Right ventricle myocardium superior (tissue), 1 donor: ENCODE measurements around the gene ZP2. TPM values are rescaled to one million over a fixed set of nuclear protein-coding genes. Genes with fewer than 3 reads are reported as not detected.
"Not testable (repeated sequence)": the region's sequence is repeated elsewhere in the genome, so short reads cannot be mapped to it uniquely, and the experiment has no call there.

Experiments used
- ATAC-seq: fragments of 200-7000 bp; cut with Tn5 transposase; one replicate; pipeline ENCODE4 v1.9.1; 2020; ENCODE audit warnings: mild to moderate bottlenecking; ENCODE audit not compliant: poor library complexity
- DNase-seq: peaks from one replicate; pipeline ENCODE4 v3.0.0-alpha.2; 2020
- intact Hi-C: fragments of 100-400 bp; cut with DNase I; formaldehyde crosslinking; loops from one replicate; pipeline ENCODE4 v1.11.2; 2022
- long read RNA-seq: library from polyadenylated mRNA; unstranded; transcript quantifications from one replicate; pipeline ENCODE4 v2.0.0, GENCODE V29; 2021
- total RNA-seq: library from RNA; stranded (reverse); fragmentation: NEBNext Ultra II Directional; extraction: Animal tissue kit (Norgen Biotek cat#: 25700); gene quantifications from one replicate; pipeline ENCODE4 v1.2.1, GENCODE V29; 2021
- donor health status: DM: no; HTN: yes; CAD: no; lungs with severe emphysema.

The ZP2 gene
- not detected for total RNA-seq
- long read RNA-seq = 0 reads

DNA sequence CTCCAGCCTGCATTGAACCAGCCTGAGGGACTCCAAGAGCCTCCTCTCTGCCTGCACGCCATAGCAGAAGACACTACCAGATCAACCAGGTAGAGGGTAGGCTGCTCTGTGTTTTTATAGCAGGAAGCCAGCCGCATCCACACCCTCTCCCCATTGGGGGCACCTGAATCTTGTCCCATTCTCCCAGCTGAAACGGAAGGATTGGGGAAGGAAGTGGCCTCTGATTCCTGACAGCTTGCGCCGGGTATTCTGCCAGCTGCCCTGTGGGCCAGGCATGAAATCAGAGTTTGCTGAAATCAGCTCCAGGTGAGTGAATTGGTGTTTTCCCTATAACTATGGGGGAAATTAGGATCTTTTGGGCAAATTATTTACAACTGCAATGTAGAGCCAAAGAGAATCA lies at the start of gene ZP2:
TSS of gene ZP2 (minus strand) at position 89 of the 400 bp plus-strand sequence. CDS start at position 62, 27 bp downstream.
- no peak for ATAC-seq
- DNase-seq = no peak
- intact Hi-C loops = no loop called here

DNA sequence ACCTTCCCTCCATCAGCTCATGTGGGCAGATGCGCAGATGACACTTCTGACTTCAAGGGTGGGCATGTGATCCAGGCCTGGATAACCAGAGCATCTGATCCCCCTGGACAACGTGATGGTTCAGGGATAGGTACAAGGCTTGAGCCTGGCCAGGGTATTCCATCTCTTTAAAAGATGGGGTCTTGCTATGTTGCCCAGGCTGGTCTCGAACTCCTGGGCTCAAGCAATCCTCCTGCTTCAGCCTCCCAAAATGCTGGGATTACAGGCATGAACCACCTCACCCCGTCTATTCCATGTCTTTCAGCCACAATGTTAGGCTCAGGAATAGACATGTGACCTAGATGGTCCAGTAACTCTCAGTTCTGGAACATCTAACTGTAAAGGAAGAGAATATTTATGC lies 45.9 kb upstream of the ZP2 start:
- intact Hi-C loops = no loop called here
- ATAC-seq (no peak), DNase-seq (no peak)

DNA sequence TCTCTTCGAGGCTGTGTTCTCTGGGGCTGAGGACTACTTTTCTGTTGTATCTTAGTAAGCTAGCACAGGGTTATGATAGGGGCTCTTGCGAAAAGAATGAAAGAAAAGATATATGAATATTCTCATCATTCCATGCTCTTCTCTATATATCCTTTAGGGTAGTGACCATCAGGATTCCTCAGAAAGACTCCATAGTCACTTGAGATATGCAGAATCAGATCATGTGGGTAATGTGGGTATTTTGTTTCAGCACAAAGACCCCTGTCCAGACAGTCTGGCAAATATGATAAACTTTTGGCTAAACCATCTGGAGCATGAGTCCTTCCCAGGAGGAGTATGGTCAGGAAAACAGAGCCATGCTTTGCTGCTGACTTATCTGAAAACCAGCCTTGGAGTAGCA lies 45.3 kb upstream of the ZP2 start:
- ATAC-seq (no peak), DNase-seq (no peak)

DNA sequence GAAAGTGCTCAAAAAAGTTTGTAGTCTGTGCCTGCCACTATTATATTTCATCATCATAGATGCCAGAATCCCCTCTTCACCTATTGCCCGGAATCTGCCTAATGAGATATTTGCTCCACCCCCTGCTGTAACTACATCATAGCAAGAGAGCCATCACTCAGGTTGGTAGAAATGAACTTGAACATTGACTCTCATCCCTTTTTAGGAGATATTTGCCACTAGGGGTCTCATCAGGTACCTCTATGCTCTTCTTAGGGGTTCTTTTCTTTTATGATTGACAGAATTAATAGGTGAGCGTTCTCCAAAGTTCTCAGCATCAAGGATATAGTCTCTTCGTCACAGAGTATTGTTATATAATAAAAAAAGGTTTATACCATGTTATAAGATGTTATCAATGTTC lies 42.1 kb upstream of the ZP2 start:
- DNase-seq = no peak
- intact Hi-C loops = no loop called here
- no peak for ATAC-seq

More for the DNA sequence above, 45.3 kb upstream of the ZP2 start:
- intact Hi-C loops = no loop called here

DNA sequence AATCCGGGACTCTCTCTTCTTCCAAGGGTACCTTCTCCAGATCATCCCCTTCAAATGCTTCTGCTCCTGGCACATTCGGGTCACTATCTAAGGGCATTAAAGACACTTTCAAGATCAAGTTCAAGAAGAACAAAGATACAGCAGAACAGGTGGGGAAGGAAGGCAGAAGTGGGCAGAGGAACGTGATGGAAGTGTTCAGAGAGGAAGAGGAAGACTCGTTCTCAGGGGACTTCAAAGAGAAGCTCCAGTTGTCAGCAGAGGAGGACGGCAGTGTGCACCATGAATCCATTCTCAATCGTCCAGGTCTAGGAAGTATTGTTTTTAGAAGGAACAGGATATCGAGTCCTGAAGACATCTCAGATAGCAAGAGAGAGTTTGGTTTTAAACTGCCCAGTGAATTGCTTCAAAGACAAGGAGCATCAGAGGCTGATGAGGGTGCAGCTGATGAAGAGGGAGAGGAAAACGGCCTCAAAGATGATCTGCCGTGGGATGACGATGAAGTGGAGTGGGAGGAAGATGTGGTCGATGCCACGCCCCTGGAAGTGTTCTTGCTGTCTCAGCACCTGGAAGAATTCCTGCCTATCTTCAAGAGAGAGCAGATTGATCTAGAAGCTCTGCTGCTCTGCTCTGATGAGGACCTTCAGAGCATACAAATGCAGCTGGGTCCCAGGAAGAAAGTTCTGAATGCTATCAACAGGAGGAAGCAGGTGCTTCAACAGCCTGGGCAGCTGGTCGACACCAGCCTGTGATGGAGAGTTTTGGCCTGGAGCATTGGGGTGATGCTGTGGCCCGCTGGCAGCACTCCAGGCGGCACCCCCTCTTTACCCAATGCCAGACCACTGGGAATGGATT lies 38.9 kb upstream of the ZP2 start:
- ATAC-seq (no peak), DNase-seq (no peak)
- intact Hi-C loops = no loop called here

DNA sequence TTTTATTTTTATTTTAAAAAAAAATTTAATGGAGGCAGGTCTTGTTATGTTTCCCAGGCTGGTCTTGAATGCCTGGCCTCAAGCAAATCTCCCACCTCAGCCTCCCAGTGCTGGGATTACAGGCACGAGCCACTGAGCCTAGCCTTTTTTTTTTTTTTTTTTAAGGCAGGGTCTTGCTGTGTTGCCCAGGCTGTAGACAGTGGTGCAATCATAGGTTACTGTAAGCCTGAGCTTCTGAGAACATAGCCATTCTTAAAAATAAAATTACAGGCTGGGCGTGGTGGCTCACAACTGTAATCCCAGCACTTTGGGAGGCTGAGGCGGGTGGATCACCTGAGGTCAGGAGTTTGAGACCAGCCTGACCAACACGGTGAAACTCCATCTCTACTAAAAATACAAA lies 36.8 kb upstream of the ZP2 start:
- intact Hi-C loops, DNase-seq, ATAC-seq: not testable (repeated sequence)

DNA sequence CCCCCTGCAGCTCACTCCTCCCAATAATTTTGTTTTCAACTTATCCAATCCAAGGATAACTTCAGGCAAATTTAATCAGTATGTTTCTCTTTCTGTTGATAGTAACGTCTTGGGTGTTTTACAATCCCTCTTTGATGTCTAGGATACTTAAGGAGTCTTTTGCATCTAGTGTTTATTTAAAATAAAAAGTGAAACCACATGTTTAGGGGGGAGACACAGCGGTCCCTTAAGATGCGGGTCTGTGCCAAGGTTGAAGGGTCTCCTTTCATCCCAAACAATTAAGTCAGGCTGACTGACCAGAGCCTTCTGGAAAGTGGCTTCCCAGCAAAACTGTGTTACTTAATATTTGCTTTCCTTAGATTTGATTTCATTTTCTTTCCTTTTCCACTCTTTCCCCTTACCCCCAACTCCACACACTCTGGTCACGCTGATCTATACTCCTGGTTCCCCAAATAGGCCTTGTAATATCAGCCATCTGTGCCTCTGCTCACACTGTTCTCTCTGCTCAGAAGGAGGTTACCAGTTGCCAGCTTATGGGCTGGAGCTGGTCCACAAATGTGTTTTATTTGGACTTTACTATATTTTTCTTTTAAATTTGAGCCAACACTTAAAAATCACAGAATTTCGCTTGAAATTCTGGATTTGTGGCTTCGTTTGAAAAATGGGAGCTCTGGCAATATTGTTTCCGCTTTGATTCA lies 33.3 kb upstream of the ZP2 start:
- DNase-seq (no peak), ATAC-seq (no peak)
- intact Hi-C loops = no loop called here

DNA sequence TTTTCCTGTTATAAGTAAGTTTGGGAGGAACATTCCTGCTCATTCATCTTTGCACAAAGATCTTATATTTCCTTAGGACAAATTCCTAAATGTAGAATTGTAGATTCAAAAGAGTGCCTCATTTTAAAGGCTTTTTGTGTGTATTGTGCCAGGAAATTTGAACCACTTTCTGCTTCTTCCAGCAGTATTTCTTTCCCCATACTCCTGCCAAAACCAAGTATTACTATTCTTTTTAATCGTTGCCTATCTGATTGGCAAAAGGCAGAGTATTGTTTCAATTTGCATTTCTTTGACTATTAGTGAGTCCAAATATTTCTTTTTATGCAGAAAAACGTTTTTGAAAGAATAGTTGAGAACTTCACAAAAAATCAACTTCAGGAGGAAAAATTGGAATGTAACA lies 31.4 kb upstream of the ZP2 start:
- DNase-seq = no peak
- no peak for ATAC-seq
- intact Hi-C loops = no loop called here

DNA sequence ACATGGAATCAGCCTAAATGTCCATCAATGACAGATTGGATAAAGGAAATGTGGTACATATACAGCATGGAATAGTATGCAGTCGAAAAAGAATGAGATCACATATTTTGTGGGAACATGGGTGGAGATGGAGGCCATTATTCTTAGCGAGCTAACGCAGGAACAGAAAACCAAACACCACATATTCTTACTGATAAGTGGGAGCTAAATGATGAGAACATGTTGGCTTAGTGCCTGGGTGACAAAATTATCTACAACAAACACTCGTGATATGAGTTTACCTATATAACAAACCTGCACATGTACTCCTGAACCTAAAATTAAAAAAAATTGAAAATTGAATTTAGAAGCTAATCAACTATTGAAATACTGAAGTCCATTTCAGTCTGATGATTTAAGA lies 28.3 kb upstream of the ZP2 start:
- intact Hi-C loops = no loop called here
- ATAC-seq = no peak
- no peak for DNase-seq

DNA sequence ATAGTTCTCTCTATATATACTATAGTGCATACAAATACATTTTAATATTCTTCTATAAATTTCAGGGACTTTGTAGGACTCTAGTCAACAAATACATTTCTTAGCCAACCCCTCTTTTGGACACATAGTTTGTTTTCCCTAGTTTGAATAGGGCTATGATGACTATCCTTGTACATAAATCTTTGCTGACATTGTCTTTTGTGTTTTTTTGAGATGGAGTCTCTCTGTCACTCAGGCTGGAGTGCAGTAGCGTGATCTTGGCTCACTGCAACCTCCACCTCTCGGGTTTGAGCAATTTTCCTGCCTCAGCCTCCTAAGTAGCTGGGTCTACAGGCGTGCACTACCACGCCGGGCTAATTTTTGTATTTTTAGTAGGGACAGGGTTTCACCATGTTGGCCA lies 25.5 kb upstream of the ZP2 start:
- ATAC-seq (no peak), DNase-seq (no peak)
- intact Hi-C loops = no loop called here

DNA sequence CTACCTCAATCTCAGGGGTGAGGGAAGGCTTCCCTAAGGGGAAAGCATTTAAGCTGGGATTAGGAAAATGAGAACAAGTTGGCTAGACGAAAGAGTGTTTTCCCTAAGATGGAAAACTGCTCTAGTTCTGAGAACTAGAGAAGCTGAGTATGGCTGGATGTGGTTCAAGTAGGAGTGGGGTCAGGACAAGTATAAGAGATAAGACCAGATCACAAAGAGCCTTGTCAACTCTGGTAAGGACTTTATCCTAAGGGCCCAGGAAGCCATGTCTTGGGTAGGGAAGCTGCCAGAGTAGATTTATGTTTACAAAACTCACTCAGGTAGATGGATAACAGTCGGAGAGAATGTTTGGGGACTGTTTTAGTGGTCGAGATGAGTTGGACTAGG lies 23.8 kb upstream of the ZP2 start:
- intact Hi-C loops = no loop called here
- no peak for ATAC-seq
- no peak for DNase-seq

DNA sequence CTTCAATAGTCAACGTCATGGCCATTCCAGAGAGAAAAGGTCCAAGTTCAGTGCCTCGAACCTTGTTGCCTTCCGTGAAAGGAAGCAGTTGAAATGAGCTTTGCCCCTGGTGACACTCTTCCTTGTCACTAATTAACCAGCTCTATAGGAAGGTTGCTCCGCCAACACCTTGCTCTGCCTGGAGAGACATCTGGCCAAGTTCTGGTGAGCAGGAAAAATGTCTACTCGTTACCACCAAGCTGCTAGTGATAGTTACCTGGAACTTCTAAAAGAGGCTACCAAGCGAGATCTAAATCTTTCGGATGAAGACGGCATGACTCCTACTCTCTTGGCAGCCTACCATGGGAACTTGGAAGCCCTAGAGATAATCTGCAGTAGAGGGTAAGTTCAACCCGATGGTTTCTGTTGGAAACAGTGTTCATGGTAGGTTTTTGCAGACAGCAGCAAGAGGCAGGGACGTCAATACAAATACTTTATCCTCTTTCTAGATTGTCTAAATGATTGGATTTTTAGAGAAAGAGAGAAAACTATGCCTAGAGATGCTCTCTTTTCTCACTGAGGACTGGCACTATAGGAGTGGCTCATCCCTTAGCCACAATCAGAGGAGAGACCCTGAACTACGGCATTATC lies 22.3 kb upstream of the ZP2 start, which contains the start of gene ANKS4B:
TSS of gene ANKS4B (plus strand) at position 179 of the 630 bp plus-strand sequence. CDS start at position 218, 39 bp downstream.
- no peak for DNase-seq
- intact Hi-C loops = no loop called here
- no peak for ATAC-seq

DNA sequence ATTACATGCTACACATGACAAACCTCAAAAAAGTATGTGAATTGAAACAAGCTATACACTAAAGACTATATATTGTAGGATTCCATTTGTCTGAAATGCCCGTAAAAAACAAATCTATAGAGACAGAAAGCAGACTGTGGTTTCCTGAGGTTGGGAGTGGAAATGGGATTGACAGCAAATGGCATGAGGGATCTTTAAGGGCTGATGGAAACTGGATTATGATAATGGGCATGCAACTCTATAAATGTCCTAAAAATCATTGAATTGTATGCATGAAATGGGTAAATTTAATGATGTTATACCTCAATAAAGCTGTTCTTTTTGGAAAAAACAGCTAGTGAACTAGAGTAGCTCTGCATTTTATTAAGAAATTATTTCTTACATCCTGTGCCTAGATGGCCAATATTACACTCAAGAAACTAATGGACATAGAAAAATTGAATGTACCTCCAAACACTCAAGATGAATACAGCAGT lies 21.7 kb upstream of the ZP2 start:
- intact Hi-C loops = no loop called here
- DNase-seq = no peak
- ATAC-seq = no peak

DNA sequence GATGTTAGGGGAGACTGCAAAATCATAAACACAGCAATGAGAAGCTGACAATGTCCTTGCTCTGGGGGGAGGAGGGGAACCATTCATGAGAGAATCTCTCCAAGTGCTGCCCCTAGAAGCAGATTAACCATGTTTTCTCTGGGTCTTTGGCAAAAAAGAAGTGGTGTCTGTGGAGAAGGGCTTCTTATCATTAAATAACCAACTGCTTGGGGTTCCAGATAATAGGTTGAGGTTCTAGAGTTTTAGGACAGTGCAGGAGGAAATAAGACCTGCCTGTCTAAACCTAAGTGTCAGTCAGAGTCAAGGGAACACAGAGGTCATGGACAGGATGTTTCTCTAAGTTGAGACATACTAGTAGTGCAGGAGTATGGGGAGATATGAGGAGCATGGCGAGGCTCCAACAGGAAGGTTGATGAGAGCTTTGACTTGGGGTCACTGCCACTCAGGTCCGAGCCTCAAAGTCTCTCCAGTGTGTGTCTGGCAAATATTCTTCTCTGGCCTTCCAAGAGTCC lies 17.0 kb upstream of the ZP2 start:
- DNase-seq = no peak
- no peak for ATAC-seq
- intact Hi-C loops = no loop called here

DNA sequence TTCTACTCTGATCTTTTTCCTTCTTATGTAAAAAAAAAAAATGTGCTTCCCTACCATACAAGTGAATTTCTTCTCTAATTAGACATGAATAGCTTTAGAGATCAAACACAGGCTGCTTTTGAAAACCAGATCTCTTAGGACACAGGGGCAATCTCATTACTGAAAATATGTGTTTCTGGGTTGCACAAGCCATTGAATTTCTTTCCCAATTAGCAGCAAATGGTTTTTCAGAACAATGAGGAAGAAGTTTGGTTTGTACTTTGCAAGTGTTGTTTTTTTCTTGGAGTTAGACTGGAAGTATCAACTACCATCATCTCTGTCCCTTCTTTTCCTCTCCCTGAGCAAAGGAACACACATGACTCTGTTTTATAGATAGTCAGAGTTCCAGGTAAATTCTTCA lies 16.5 kb upstream of the ZP2 start:
- intact Hi-C loops = no loop called here
- DNase-seq (no peak), ATAC-seq (no peak)

DNA sequence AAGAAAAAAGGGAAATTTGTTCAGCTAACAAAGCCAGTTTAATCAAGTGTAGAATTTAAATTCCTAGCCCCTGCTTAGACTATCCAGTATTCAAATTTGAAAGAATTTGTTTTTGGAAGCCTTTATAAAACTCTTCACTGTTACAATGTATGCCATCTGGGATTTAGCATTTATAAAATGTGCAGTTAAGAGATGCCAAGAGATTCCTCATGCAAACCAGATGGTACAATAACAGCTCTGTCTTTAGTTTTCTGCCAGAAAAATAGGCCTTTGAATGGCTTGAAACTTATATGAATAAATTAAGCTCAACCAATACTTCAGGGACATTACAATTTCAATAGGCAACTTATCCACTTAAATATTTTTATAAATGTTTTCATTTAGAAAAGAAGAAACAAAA lies 15.4 kb upstream of the ZP2 start:
- intact Hi-C loops = no loop called here
- no peak for DNase-seq
- no peak for ATAC-seq

DNA sequence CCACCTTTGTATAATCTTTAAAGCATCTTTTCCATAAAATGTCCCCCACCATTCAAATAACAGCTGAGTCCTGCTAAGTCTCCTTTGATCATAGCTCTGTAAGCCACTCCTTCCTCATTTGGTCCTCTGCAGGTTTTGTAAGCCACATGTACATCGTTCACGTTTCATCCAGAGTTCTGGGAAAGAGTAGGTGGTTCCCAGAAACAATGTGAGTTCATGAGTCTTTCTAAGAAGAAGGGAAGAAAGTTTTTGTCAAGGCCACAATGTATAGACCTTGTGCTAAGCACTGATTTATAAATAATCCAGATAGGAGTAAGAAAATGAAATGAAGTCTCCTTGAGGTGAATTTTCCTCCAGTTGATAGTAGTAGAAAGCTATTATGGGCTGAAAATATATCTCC lies 13.4 kb upstream of the ZP2 start:
- intact Hi-C loops = no loop called here
- ATAC-seq (no peak), DNase-seq (no peak)

DNA sequence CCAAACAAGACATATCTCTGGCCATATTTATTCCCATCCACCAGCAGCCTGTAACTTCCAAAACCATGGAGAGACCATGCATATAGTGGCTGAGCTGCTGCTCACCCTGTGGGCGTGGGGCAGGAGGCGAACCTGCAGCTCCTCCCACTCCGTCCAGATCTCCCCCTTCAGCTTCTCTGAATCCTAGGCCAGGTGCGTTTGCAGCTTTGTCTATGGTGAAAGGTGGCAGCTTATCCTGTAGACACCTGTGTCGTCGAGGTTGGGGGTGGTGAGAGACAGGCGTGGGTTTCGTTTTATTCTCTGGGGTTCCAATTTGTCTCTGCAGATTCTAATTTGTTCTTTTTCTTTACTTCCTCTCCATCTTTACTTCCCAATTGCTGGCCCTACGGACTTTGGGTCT lies 12.4 kb upstream of the ZP2 start:
- DNase-seq (no peak), ATAC-seq (no peak)
- intact Hi-C loops = no loop called here

DNA sequence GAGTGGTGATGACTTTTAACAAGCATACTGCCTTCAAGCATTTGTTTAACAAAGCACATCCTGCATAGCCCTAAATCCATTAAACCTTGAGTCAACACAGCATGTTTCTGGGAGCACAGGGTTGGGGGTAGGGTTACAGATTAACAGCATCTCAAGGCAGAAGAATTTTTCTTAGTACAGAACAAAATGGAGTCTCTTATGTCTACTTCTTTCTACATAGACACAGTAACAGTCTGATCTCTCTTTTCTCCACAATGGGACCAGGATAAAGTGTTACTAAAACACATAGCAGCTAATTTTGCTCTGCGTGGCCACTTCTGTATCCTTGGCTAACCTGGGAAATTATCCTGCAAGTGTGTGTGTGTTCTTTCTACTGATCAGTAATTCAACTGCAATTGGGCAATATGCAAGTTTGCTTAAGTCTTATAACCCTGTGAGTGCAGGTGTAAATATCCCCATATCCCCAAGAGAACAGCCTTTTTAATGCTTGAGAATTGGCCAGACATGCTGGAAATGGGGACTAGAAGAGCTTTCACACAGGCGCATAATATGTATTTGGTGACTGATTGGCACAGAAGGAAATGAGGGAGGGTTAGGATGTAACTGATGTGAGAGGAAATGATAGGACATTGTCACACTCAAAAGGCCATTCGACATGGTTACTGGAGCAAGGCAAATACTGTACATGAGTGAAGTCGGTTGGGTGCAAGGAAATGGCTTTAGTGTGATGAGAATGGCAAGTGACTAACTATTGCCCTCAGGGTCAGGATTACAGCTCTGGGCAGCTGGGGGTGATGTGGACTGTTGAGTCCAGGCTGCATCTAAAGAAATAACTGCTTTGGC lies 11.3 kb upstream of the ZP2 start:
- ATAC-seq = no peak

More for the DNA sequence above, 11.3 kb upstream of the ZP2 start:
- intact Hi-C loops = no loop called here
- DNase-seq = no peak
